A549 (cell line): Measurements from ENCODE around the gene PLIN5. TPM values are rescaled to one million over a fixed set of nuclear protein-coding genes. Genes with fewer than 3 reads are reported as not detected.

Source experiments
- ATAC-seq, 2 experiments: fragments of 200-7000 bp in 1 of 2; fragments of >200 bp in 1 of 2; cut with Nextera tagmentation in 1 of 2; cut with Tn5 transposase in 1 of 2; 3 replicates each; pipeline versions ENCODE4 v1.8.0 to v1.9.1; 2018 to 2020; ENCODE audit warnings: mild to moderate bottlenecking in 1 of 2, moderate library complexity in 1 of 2
- CTCF ChIA-PET: fragments of 300-600 bp; sonication (Branson Sonifier 250); formaldehyde crosslinking; extraction: SDS; loops from one replicate; lab custom pipeline; 2021; ENCODE audit warnings: antibody characterized with exemption, inconsistent platforms; lab: Yijun Ruan, JAX
- POLR2A ChIA-PET: fragments of 350-600 bp; formaldehyde crosslinking; extraction: SDS; loops from one replicate; lab custom pipeline; 2021; ENCODE audit warnings: antibody characterized with exemption, inconsistent platforms; lab: Yijun Ruan, JAX
- DNase-seq, 2 experiments: peaks; one replicate each; pipeline versions ENCODE4 v3.0.0 to v3.0.0-alpha.2; 2011 to 2016; ENCODE audit warnings: low read depth in 1 of 2, low spot score in 1 of 2
- FAIRE-seq: peaks from 2 replicates; lab custom pipeline; 2011; peaks lifted over from hg19 to GRCh38; lab: Jason Lieb, UNC
- H3K27ac ChIP-seq, 2 experiments: fragments of >200 bp; sonication (Bioruptor Twin); formaldehyde crosslinking; 3 replicates each; pipeline ENCODE4 v1.5.1; 2016 to 2017
- H3K4me1 ChIP-seq: fragments of >200 bp; sonication (Bioruptor Twin); formaldehyde crosslinking; 3 replicates; pipeline ENCODE4 v1.6.1; 2016
- H3K4me2 ChIP-seq: fragments of >200 bp; sonication (Bioruptor Twin); formaldehyde crosslinking; 3 replicates; pipeline ENCODE4 v1.6.1; 2016
- H3K4me3 ChIP-seq: fragments of >200 bp; sonication (Bioruptor Twin); formaldehyde crosslinking; 3 replicates; pipeline ENCODE4 v1.5.1; 2016
- H3K9me3 ChIP-seq: fragments of >200 bp; sonication (Bioruptor Twin); formaldehyde crosslinking; 3 replicates; pipeline ENCODE4 v1.6.1; 2016
- EP300 ChIP-seq, 2 experiments: fragments of >200 bp; sonication (Bioruptor Twin); formaldehyde crosslinking; IDR thresholded peaks; 2 replicates in 1 of 2; 3 replicates in 1 of 2; pipeline ENCODE4 v1.6.1; 2016 to 2017
- FOSL2 ChIP-seq, 2 experiments: fragments of 450-650 bp in 1 of 2; fragments of >200 bp in 1 of 2; sonication (Bioruptor Twin) in 1 of 2; formaldehyde crosslinking; IDR thresholded peaks; 2 replicates each; pipeline versions ENCODE4 v1.5.0 to v1.6.1; 2016 to 2020; ENCODE audit warnings: mild to moderate bottlenecking in 1 of 2, moderate library complexity in 1 of 2
- GATA3 ChIP-seq: IDR thresholded peaks from 2 replicates; pipeline ENCODE4 v1.6.1; 2012; ENCODE audit warnings: borderline replicate concordance
- HDAC2 ChIP-seq: fragments of 200-600 bp; sonication (generic); IDR thresholded peaks from 2 replicates; pipeline ENCODE4 v1.6.1; 2016
- HEYL ChIP-seq: fragments of 250-450 bp; sonication (Bioruptor Pico); IDR thresholded peaks from 2 replicates; pipeline ENCODE4 v1.8.0; 2021; ENCODE audit warnings: mild to moderate bottlenecking, moderate library complexity
- HOXA7 ChIP-seq: fragments of 250-450 bp; sonication (Bioruptor Pico); IDR thresholded peaks from 2 replicates; pipeline ENCODE4 v1.5.0; 2020; ENCODE audit warnings: mild to moderate bottlenecking, moderate library complexity
- JUN ChIP-seq, 2 experiments: fragments of >200 bp; sonication (Bioruptor Twin); formaldehyde crosslinking; IDR thresholded peaks; 2 replicates in 1 of 2; 3 replicates in 1 of 2; pipeline ENCODE4 v1.6.1; 2016 to 2017
- JUNB ChIP-seq: fragments of >200 bp; sonication (Bioruptor Twin); formaldehyde crosslinking; IDR thresholded peaks from 2 replicates; pipeline ENCODE4 v1.6.1; 2016
- KDM1A ChIP-seq: fragments of 200-600 bp; sonication (generic); IDR thresholded peaks from 2 replicates; pipeline ENCODE4 v1.6.1; 2016; ENCODE audit warnings: low read depth, mild to moderate bottlenecking
- MAX ChIP-seq: IDR thresholded peaks from 2 replicates; pipeline ENCODE4 v1.6.1; 2012
- MAZ ChIP-seq: fragments of 150-350 bp; IDR thresholded peaks from 2 replicates; pipeline ENCODE4 v1.6.1; 2014; ENCODE audit warnings: antibody characterized with exemption, low read depth, low read length, borderline replicate concordance
- MYC ChIP-seq: IDR thresholded peaks from 2 replicates; pipeline ENCODE4 v1.6.1; 2012; ENCODE audit warnings: mild to moderate bottlenecking, inconsistent platforms, low read length, improper control_type of control experiment, borderline replicate concordance
- NR3C1 ChIP-seq: fragments of >200 bp; sonication (Bioruptor Twin); formaldehyde crosslinking; IDR thresholded peaks from 3 replicates; pipeline ENCODE4 v1.6.1; 2017
- PHF8 ChIP-seq: fragments of 200-600 bp; sonication (generic); IDR thresholded peaks from 2 replicates; pipeline ENCODE4 v1.6.1; 2016; ENCODE audit warnings: low read depth, mild to moderate bottlenecking, antibody characterized with exemption, moderate library complexity, borderline replicate concordance
- POLR2A ChIP-seq: IDR thresholded peaks from 2 replicates; pipeline ENCODE4 v1.6.1; 2012; ENCODE audit warnings: mild to moderate bottlenecking, low read length
- RAD21 ChIP-seq, 2 experiments: fragments of >200 bp in 1 of 2; sonication (Bioruptor Twin) in 1 of 2; formaldehyde crosslinking in 1 of 2; IDR thresholded peaks in 1 of 2; conservative IDR thresholded peaks in 1 of 2; 2 replicates in 1 of 2; 3 replicates in 1 of 2; pipeline ENCODE4 v1.6.1; 2012 to 2018; ENCODE audit warnings: inconsistent platforms in 1 of 2
- SMC3 ChIP-seq: fragments of >200 bp; sonication (Bioruptor Twin); formaldehyde crosslinking; IDR thresholded peaks from 3 replicates; pipeline ENCODE4 v1.6.1; 2018; ENCODE audit warnings: inconsistent platforms
- SREBF2 ChIP-seq: fragments of 450-650 bp; IDR thresholded peaks from 2 replicates; pipeline ENCODE4 v1.6.1; 2014; ENCODE audit warnings: mild to moderate bottlenecking, moderate library complexity
- TP53 ChIP-seq: fragments of 250-450 bp; sonication (Bioruptor Pico); IDR thresholded peaks from 2 replicates; pipeline ENCODE4 v1.5.0; 2021; ENCODE audit warnings: mild to moderate bottlenecking, moderate library complexity
- ZFP36 ChIP-seq: fragments of 450-650 bp; IDR thresholded peaks from 2 replicates; pipeline ENCODE4 v1.6.1; 2014; ENCODE audit warnings: borderline replicate concordance; ENCODE audit not compliant: partially characterized antibody
- ZNF302 ChIP-seq: fragments of 250-450 bp; sonication (Bioruptor Pico); IDR thresholded peaks from 2 replicates; pipeline ENCODE4 v1.9.0; 2021; ENCODE audit warnings: inconsistent platforms, mild to moderate bottlenecking, moderate library complexity
- WGBS: methylation state at CpG from one replicate; pipeline ENCODE4 v1.1.6; 2017; ENCODE audit errors: missing lambda C conversion rate; 5-methylcytosine and 5-hydroxymethylcytosine counted together
- polyA plus RNA-seq, 4 experiments: library from polyadenylated mRNA; depleted of rRNA in 3 of 4; stranded (reverse); fragments of >200 nt; fragmentation: RNase III in 1 of 4; extraction: RNeasy Plus Mini Kit Qiagen cat#74134 plus additional on column Dnase treatment in 1 of 4; gene quantifications; 2 replicates in 3 of 4; 3 replicates in 1 of 4; pipeline ENCODE4 v1.2.3, GENCODE V29; 2011 to 2017
- TF ChIP-seq, protein P1 (sequence below): fragments of >200 bp; sonication (Bioruptor Twin); formaldehyde crosslinking; IDR thresholded peaks from 3 replicates; pipeline ENCODE4 v1.5.1; 2016
- TF ChIP-seq, protein P2 (sequence below): IDR thresholded peaks from 2 replicates; pipeline ENCODE4 v1.6.1; 2012; ENCODE audit warnings: low read depth, borderline replicate concordance

The PLIN5 gene
- polyA plus RNA-seq, 2 of the 4 experiments (the other 2 are of a cell fraction): 0.08 to 0.25 TPM

- ATAC-seq (peak; percentile 49 to 71; a peak in 5 of 6 replicates), FAIRE-seq (no peak), DNase-seq (peak; percentile 72)
- peak overlapping the region; percentile 87 for H3K4me2 ChIP-seq
- H3K27ac ChIP-seq: peak overlapping the region; percentile 85 to 99
- no peak overlapping the region for H3K4me3 ChIP-seq
- no peak for TF ChIP-seq HEYL
- peak; percentile 98; the same call in 1 of the 2 replicates for TF ChIP-seq KDM1A
- TF ChIP-seq SREBF2: no peak
- TF ChIP-seq HOXA7 (CRISPR knock-in tag): no peak
- TF ChIP-seq SMC3: peak; percentile 55
- TF ChIP-seq, protein P1, sequence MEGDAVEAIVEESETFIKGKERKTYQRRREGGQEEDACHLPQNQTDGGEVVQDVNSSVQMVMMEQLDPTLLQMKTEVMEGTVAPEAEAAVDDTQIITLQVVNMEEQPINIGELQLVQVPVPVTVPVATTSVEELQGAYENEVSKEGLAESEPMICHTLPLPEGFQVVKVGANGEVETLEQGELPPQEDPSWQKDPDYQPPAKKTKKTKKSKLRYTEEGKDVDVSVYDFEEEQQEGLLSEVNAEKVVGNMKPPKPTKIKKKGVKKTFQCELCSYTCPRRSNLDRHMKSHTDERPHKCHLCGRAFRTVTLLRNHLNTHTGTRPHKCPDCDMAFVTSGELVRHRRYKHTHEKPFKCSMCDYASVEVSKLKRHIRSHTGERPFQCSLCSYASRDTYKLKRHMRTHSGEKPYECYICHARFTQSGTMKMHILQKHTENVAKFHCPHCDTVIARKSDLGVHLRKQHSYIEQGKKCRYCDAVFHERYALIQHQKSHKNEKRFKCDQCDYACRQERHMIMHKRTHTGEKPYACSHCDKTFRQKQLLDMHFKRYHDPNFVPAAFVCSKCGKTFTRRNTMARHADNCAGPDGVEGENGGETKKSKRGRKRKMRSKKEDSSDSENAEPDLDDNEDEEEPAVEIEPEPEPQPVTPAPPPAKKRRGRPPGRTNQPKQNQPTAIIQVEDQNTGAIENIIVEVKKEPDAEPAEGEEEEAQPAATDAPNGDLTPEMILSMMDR: peak; percentile 63
- no peak for TF ChIP-seq NR3C1
- TF ChIP-seq MYC: no peak
- peak; percentile 83; the same call in 1 of the 2 replicates for TF ChIP-seq HDAC2
- no peak for TF ChIP-seq POLR2A
- no peak for TF ChIP-seq PHF8
- peak; percentile 91 for TF ChIP-seq ZFP36
- TF ChIP-seq RAD21 (conservative IDR thresholded peaks at IDR 0.05 in 1 of 2, IDR thresholded peaks at IDR 0.05 in 1 of 2): peak; percentile 48 to 50; a peak in 4 of 5 replicates
- CTCF ChIA-PET: interaction anchor here (0.7 to 5.6 kb wide), 27 partner anchors 9 to 225 kb away, joined by 3 to 62 read pairs (median 4); partner anchors contain the start of genes SEMA6B and TNFAIP8L1
- H3K4me1 ChIP-seq: peaks cover 36% of the 10 kb centered on the region
- 48% methylated on average over 16 of the region's 17 CpGs for WGBS
- no peaks in the 10 kb centered on the region for H3K9me3 ChIP-seq
- POLR2A ChIA-PET: interaction anchor here (0.9 kb wide), 2 partner anchors 60 to 215 kb away, joined by 3 read pairs; partner anchors contain the start of gene FEM1A
Observed at GRCh38 chr19:4576016-4576933, 41.3 kb upstream of the PLIN5 start.

- no peaks in the 10 kb centered on the region for H3K9me3 ChIP-seq
- TF ChIP-seq TP53: no peak
- TF ChIP-seq JUNB: no peak
- peak in 1 of 2 experiments; percentile 24; a peak in 1 of 5 replicates for TF ChIP-seq EP300 (IDR thresholded peaks at IDR 0.05)
- TF ChIP-seq ZNF302 (CRISPR knock-in tag): no peak
- TF ChIP-seq ZFP36: peak; percentile 1
- TF ChIP-seq MAZ: no peak
- TF ChIP-seq JUN (IDR thresholded peaks at IDR 0.05): peak in 1 of 2 experiments; percentile 50; a peak in 2 of 5 replicates
- TF ChIP-seq GATA3: peak; percentile 55
- TF ChIP-seq, protein P2, sequence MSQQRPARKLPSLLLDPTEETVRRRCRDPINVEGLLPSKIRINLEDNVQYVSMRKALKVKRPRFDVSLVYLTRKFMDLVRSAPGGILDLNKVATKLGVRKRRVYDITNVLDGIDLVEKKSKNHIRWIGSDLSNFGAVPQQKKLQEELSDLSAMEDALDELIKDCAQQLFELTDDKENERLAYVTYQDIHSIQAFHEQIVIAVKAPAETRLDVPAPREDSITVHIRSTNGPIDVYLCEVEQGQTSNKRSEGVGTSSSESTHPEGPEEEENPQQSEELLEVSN: peak; percentile 83
- peak; percentile 73 for TF ChIP-seq MAX
- no peak for TF ChIP-seq HDAC2
- no peak for TF ChIP-seq FOSL2 (IDR thresholded peaks at IDR 0.05)
- peak; percentile 92 for TF ChIP-seq FOSL2 (CRISPR knock-in tag; IDR thresholded peaks at IDR 0.05)
- TF ChIP-seq, all 56 proteins: peak for 7
- peak overlapping the region; percentile 87 for H3K4me2 ChIP-seq
- no peak overlapping the region for H3K4me3 ChIP-seq
- 15% methylated on average over 14 of the region's 19 CpGs for WGBS
- ATAC-seq (peak; percentile 42 to 79), DNase-seq (peak; percentile 89 to 94), FAIRE-seq (no peak)
- H3K4me1 ChIP-seq: peaks cover 35% of the 10 kb centered on the region
- ChIA-PET POLR2A (interaction anchor here (0.9 kb wide), 1 partner anchor 216 kb away, joined by 3 read pairs; the partner anchor contains the start of gene FEM1A), CTCF (interaction anchor here (0.6 to 11.8 kb wide), 24 partner anchors 8 to 243 kb away, joined by 3 to 118 read pairs (median 4); partner anchors contain the start of genes SEMA6B and TNFAIP8L1)
- H3K27ac ChIP-seq: peak overlapping the region; percentile 85 to 99
Observed at GRCh38 chr19:4575267-4576015, 40.4 kb upstream of the PLIN5 start.
